PC-3 (cell line): ENCODE results near the gene GOLGA8M.
"Not testable (repeated sequence)": the region's sequence is repeated elsewhere in the genome, so short reads cannot be mapped to it uniquely, and the experiment has no call there.

Experiments used
- CTCF ChIP-seq: fragments of 300-600 bp; sonication (generic); conservative IDR thresholded peaks from 2 replicates; pipeline ENCODE4 v1.5.1; 2017; ENCODE audit warnings: antibody characterized with exemption, low read depth, mild to moderate bottlenecking, low read length
- EZH2 ChIP-seq: fragments of 300-600 bp; sonication (generic); IDR thresholded peaks from one replicate; pipeline ENCODE4 v1.6.1; 2017; ENCODE audit warnings: antibody characterized with exemption, mild to moderate bottlenecking, low read length; ENCODE audit not compliant: unreplicated experiment
- EZH2phosphoT487 ChIP-seq: fragments of 300-600 bp; sonication (generic); IDR thresholded peaks from 2 replicates; pipeline ENCODE4 v1.6.1; 2018; ENCODE audit warnings: mild to moderate bottlenecking, antibody characterized with exemption, low read length, borderline replicate concordance

GRCh38 chr15:28673533-28673932, 38.7 kb downstream of the GOLGA8M start:
- not testable (repeated sequence) for TF ChIP-seq EZH2, CTCF, EZH2phosphoT487
